PC-9 (cell line): ENCODE data around the gene C20orf144. TPM values are rescaled to one million over a fixed set of nuclear protein-coding genes. Genes with fewer than 3 reads are reported as not detected.
A peak's percentile ranks its signal among the peaks of the same experiment; 100 is the strongest.

Experiments
- BruUV-seq: library from RNA; stranded (reverse); fragments of 400-500 nt; replicated peaks from 2 replicates; lab custom pipeline; 2021; lab: Mats Ljungman, UMichigan
- CTCF ChIA-PET: fragments of 300-600 bp; sonication (Branson Sonifier 250); formaldehyde crosslinking; loops from one replicate; lab custom pipeline; 2022; ENCODE audit warnings: antibody characterized with exemption; lab: Charles Lee
- POLR2A ChIA-PET: fragments of 300-600 bp; sonication (Branson Sonifier 250); formaldehyde crosslinking; loops from one replicate; lab custom pipeline; 2022; ENCODE audit warnings: antibody characterized with exemption; ENCODE audit not compliant: unreplicated experiment; lab: Charles Lee
- DNase-seq, 2 experiments: peaks; one replicate each; pipeline versions ENCODE4 v3.0.0 to v3.0.0-alpha.2; 2015 to 2022; ENCODE audit warnings: mixed read lengths in 1 of 2
- H2AFZ ChIP-seq: fragments of 200-600 bp; sonication (generic); 2 replicates; pipeline ENCODE4 v1.8.1; 2017; ENCODE audit warnings: antibody characterized with exemption
- H3F3A ChIP-seq: fragments of 200-600 bp; sonication (generic); 2 replicates; pipeline ENCODE4 v1.8.1; 2017; ENCODE audit warnings: antibody characterized with exemption, mild to moderate bottlenecking, low read depth; ENCODE audit not compliant: insufficient read depth
- H3K27ac ChIP-seq: fragments of 200-600 bp; sonication (generic); 2 replicates; pipeline ENCODE4 v1.6.1; 2016; ENCODE audit warnings: mixed run types
- H3K27me3 ChIP-seq: fragments of 200-600 bp; sonication (generic); 2 replicates; pipeline ENCODE4 v1.6.1; 2016; ENCODE audit warnings: low read depth, mixed run types; ENCODE audit not compliant: insufficient read depth
- H3K36me3 ChIP-seq: fragments of 200-600 bp; sonication (generic); 2 replicates; pipeline ENCODE4 v1.6.1; 2016; ENCODE audit warnings: low read depth, mixed run types
- H3K4me1 ChIP-seq: fragments of 200-600 bp; sonication (generic); replicated peaks from 2 replicates; pipeline ENCODE4 v1.6.1; 2016; ENCODE audit warnings: mixed run types; ENCODE audit not compliant: insufficient read depth
- H3K4me2 ChIP-seq: fragments of 200-600 bp; sonication (generic); 2 replicates; pipeline ENCODE4 v1.6.1; 2017; ENCODE audit warnings: mixed run types
- H3K4me3 ChIP-seq: fragments of 200-600 bp; sonication (generic); 2 replicates; pipeline ENCODE4 v1.6.1; 2016; ENCODE audit warnings: mixed run types
- H3K79me2 ChIP-seq: fragments of 200-600 bp; sonication (generic); 2 replicates; pipeline ENCODE4 v1.6.1; 2017; ENCODE audit warnings: low read depth, mixed run types
- H3K9me2 ChIP-seq: fragments of 200-600 bp; sonication (generic); 2 replicates; pipeline ENCODE4 v1.8.1; 2017; ENCODE audit warnings: mild to moderate bottlenecking; ENCODE audit not compliant: insufficient read depth
- H3K9me3 ChIP-seq: fragments of 200-600 bp; sonication (generic); 2 replicates; pipeline ENCODE4 v1.8.1; 2016; ENCODE audit warnings: low read depth; ENCODE audit not compliant: insufficient read depth
- H4K20me1 ChIP-seq: fragments of 200-600 bp; sonication (generic); 2 replicates; pipeline ENCODE4 v1.8.1; 2017; ENCODE audit not compliant: insufficient read depth
- EZH2 ChIP-seq: fragments of 200-600 bp; sonication (generic); IDR thresholded peaks from 2 replicates; pipeline ENCODE4 v1.8.0; 2017; ENCODE audit warnings: antibody characterized with exemption, low read depth
- intact Hi-C: fragments of 100-400 bp; cut with micrococcal nuclease; formaldehyde crosslinking; loops from one replicate; pipeline ENCODE4 v1.10.0; 2022; ENCODE audit not compliant: unreplicated experiment
- total RNA-seq: library from RNA; stranded (reverse); gene quantifications from 2 replicates; pipeline ENCODE4 v1.2.3, GENCODE V29; 2021
- TF ChIP-seq, protein P1 (sequence below): fragments of 200-600 bp; sonication (generic); conservative IDR thresholded peaks from 2 replicates; pipeline ENCODE4 v1.6.1; 2017; ENCODE audit warnings: mixed run types, antibody characterized with exemption, mild to moderate bottlenecking, moderate library complexity

C20orf144 gene
- total RNA-seq, 1 experiment from 2014 or later, result 0.20 TPM

- H2AFZ ChIP-seq, result no peak overlapping the region
Measured at GRCh38 chr20:33687370-33687915, 25.3 kb downstream of the C20orf144 start.

DNA sequence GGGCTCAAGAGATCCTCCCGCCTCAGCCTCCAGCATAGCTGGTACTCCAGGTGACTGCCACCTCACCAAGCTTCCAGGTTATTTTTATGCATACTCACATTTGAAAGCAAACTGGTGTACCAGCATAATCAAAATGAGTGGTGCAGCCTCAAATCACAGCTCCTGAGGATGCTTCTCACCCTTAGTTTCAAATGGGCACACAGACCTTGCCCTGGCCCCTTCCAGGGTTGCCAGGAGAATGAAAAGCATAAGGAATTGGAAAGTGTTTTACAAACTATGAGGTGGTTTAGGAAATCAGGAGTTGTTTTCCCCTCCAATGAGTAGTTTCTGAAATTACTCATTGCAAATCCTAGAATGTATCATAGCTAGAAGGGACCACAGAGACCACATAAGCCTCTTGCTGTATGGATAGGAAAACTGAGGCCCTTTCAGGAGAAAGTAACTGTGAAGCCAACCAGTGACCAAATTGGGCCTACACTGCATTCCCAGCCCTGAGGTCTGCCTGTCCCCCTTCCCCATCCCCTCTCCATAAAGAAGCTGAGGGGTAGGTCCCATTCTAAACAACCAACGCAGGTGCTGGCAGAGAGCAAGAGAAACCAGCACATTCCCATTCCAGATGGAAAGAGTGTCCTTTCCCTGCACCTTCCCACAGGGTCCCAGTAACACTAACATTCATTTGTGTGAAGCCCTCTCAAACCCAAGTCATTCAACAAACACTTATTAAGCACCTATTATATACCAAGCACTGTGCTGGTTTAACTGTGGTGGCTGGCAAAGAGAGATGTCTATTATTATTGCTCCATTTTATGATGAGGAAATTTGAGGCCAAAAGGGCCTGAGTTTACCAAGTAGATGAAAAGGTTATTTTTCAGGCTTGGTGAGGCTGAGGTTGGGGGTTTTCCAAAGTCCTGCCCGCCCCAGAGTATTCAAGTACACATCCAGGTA, 26.1 kb downstream of the C20orf144 start:
- H3K36me3 ChIP-seq, result no peaks in the 10 kb centered on the region
- intact Hi-C loops, result no loop called here
- CTCF ChIA-PET, result no interaction called here
- BruUV-seq, result no TSS peak
- H3K27ac ChIP-seq, result no peak overlapping the region
- POLR2A ChIA-PET, result no interaction called here
- TF ChIP-seq EZH2, result no peak
- TF ChIP-seq, protein P1, sequence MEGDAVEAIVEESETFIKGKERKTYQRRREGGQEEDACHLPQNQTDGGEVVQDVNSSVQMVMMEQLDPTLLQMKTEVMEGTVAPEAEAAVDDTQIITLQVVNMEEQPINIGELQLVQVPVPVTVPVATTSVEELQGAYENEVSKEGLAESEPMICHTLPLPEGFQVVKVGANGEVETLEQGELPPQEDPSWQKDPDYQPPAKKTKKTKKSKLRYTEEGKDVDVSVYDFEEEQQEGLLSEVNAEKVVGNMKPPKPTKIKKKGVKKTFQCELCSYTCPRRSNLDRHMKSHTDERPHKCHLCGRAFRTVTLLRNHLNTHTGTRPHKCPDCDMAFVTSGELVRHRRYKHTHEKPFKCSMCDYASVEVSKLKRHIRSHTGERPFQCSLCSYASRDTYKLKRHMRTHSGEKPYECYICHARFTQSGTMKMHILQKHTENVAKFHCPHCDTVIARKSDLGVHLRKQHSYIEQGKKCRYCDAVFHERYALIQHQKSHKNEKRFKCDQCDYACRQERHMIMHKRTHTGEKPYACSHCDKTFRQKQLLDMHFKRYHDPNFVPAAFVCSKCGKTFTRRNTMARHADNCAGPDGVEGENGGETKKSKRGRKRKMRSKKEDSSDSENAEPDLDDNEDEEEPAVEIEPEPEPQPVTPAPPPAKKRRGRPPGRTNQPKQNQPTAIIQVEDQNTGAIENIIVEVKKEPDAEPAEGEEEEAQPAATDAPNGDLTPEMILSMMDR, result no peak
- no peak overlapping the region for H2AFZ ChIP-seq
- peaks cover 19% of the 10 kb centered on the region for H3K79me2 ChIP-seq
- no peak overlapping the region for H3K4me2 ChIP-seq
- no peaks in the 10 kb centered on the region for H3K9me2 ChIP-seq
- peaks cover 33% of the 10 kb centered on the region for H3K4me1 ChIP-seq
- DNase-seq, result peak in 1 of 2 experiments; percentile 1
- H3K9me3 ChIP-seq, result no peaks in the 10 kb centered on the region
- no peak overlapping the region for H3K4me3 ChIP-seq
- H3F3A ChIP-seq, result peaks cover 16% of the 10 kb centered on the region; the same call in 1 of the 2 replicates
- H4K20me1 ChIP-seq, result no peaks in the 10 kb centered on the region
- no peaks in the 10 kb centered on the region for H3K27me3 ChIP-seq

More at GRCh38 chr20:33687370-33687915, 25.3 kb downstream of the C20orf144 start:
- no peak overlapping the region for H3K4me3 ChIP-seq
- H3K36me3 ChIP-seq, result no peaks in the 10 kb centered on the region
- TF ChIP-seq EZH2, result no peak
- TF ChIP-seq, protein P1, result no peak
- H4K20me1 ChIP-seq, result no peaks in the 10 kb centered on the region
- H3K27me3 ChIP-seq, result no peaks in the 10 kb centered on the region
- H3K79me2 ChIP-seq, result peaks cover 27% of the 10 kb centered on the region
- H3K4me2 ChIP-seq, result no peak overlapping the region; the same call in 1 of the 2 replicates
- H3K27ac ChIP-seq, result no peak overlapping the region
- H3K9me3 ChIP-seq, result no peaks in the 10 kb centered on the region
- ChIA-PET CTCF (no interaction called here), POLR2A (interaction anchor here (0.5 kb wide), 1 partner anchor 703 kb away, joined by 3 read pairs; no protein-coding TSS in a partner anchor)
- BruUV-seq, result no TSS peak
- intact Hi-C loops, result no loop called here
- H3K9me2 ChIP-seq, result no peaks in the 10 kb centered on the region
- H3F3A ChIP-seq, result peaks cover 16% of the 10 kb centered on the region; the same call in 1 of the 2 replicates
- DNase-seq, result peak in 1 of 2 experiments; percentile 17
- H3K4me1 ChIP-seq, result peaks cover 33% of the 10 kb centered on the region

DNA sequence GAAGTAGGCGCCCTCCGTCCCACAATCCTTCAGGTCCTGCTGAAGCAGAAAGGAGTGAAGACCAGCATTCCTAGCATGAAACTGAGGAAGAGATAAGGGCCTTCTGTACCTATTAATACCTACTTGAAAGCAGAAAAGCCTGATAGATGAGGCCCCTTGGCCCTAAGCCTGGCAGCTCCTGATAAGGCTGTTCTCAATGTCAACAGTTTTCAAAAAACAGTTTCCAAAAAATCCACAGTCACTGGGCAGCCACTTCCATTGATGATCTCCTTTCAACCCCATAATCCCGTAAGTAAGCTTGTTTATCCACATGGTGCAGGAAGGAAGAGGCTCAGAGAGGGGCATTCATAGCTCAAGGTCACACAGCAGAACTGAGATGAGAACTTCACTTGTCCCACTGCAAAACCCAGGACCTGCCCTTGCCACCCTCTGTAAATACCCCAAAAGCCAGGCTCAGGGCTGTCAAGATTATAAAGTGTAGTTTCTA, 26.9 kb downstream of the C20orf144 start:
- H3K9me3 ChIP-seq, result no peaks in the 10 kb centered on the region
- no peaks in the 10 kb centered on the region for H4K20me1 ChIP-seq
- ChIA-PET CTCF (no interaction called here), POLR2A (no interaction called here)
- H2AFZ ChIP-seq, result no peak overlapping the region
- intact Hi-C loops, result no loop called here
- TF ChIP-seq EZH2, result no peak
- TF ChIP-seq, protein P1, result no peak
- H3K36me3 ChIP-seq, result no peaks in the 10 kb centered on the region
- H3K4me2 ChIP-seq, result no peak overlapping the region
- no peak overlapping the region for H3K27ac ChIP-seq
- H3K27me3 ChIP-seq, result no peaks in the 10 kb centered on the region
- peaks cover 30% of the 10 kb centered on the region for H3K4me1 ChIP-seq
- BruUV-seq, result no TSS peak
- peaks cover 16% of the 10 kb centered on the region for H3K79me2 ChIP-seq
- peak in 1 of 2 experiments; percentile 17 for DNase-seq
- H3K9me2 ChIP-seq, result no peaks in the 10 kb centered on the region
- peaks cover 16% of the 10 kb centered on the region; the same call in 1 of the 2 replicates for H3F3A ChIP-seq
- H3K4me3 ChIP-seq, result no peak overlapping the region
